Calu3 (cell line): ENCODE measurements around the gene METTL13. TPM values are rescaled to one million over a fixed set of nuclear protein-coding genes. Genes with fewer than 3 reads are reported as not detected.

Experiments
- BruUV-seq: library from RNA; stranded (reverse); fragments of 400-500 nt; replicated peaks from 2 replicates; lab custom pipeline; 2021; lab: Mats Ljungman, UMichigan
- CTCF ChIA-PET: fragments of 300-600 bp; sonication (Branson Sonifier 250); formaldehyde crosslinking; loops from one replicate; lab custom pipeline; 2022; ENCODE audit warnings: antibody characterized with exemption; lab: Charles Lee
- DNase-seq: peaks from one replicate; pipeline ENCODE4 v3.0.0; 2022
- H3K27ac Mint-ChIP-seq: one replicate; pipeline ENCODE4 v1.8.0; 2022; ENCODE audit warnings: mixed read lengths; ENCODE audit not compliant: unreplicated experiment
- H3K27me3 Mint-ChIP-seq: one replicate; pipeline ENCODE4 v1.8.0; 2022; ENCODE audit warnings: mixed read lengths; ENCODE audit not compliant: unreplicated experiment
- H3K36me3 Mint-ChIP-seq: one replicate; pipeline ENCODE4 v1.8.0; 2022; ENCODE audit warnings: mild to moderate bottlenecking, moderate library complexity, mixed read lengths; ENCODE audit not compliant: insufficient read depth, unreplicated experiment
- H3K4me1 Mint-ChIP-seq: one replicate; pipeline ENCODE4 v1.8.0; 2022; ENCODE audit warnings: mild to moderate bottlenecking, low read depth, mixed read lengths; ENCODE audit not compliant: unreplicated experiment
- H3K4me3 Mint-ChIP-seq: one replicate; pipeline ENCODE4 v1.8.0; 2022; ENCODE audit warnings: mild to moderate bottlenecking, low read depth, moderate library complexity, mixed read lengths; ENCODE audit not compliant: unreplicated experiment
- H3K9me3 Mint-ChIP-seq: one replicate; pipeline ENCODE4 v1.8.0; 2022; ENCODE audit warnings: low read depth, mixed read lengths; ENCODE audit not compliant: unreplicated experiment
- intact Hi-C: fragments of 100-400 bp; cut with micrococcal nuclease; formaldehyde crosslinking; loops from one replicate; pipeline ENCODE4 v1.10.0; 2022; ENCODE audit not compliant: unreplicated experiment
- total RNA-seq: library from RNA; stranded (reverse); gene quantifications from 2 replicates; pipeline ENCODE4 v1.2.3, GENCODE V29; 2022
- TF ChIP-seq, protein P1 (sequence below): fragments of 200-600 bp; IDR thresholded peaks from one replicate; pipeline ENCODE4 v1.8.0; 2022; ENCODE audit warnings: antibody characterized with exemption; ENCODE audit not compliant: unreplicated experiment

The METTL13 gene
- total RNA-seq, 1 experiment from 2014 or later = 53.1 TPM

DNA sequence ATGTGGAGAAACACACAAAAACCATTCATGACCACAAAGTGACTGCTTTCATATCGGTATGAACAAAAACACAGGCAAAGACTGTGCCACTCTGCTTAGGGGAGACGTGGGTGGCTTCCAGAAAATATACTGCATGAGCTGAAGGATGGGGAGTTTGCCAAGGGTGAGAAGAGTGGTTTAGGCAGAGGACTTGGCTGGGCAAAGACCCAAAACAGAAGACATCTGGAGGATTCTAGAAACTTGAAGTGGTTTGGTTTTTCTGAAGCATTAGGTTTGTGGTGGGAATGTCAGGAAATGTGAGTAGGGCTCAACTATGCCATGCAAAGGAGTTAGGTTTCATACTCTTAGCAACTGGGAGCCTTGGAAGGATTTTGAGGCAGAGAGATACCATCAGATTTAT lies 33.2 kb downstream of the METTL13 start:
- BruUV-seq = no TSS peak
- no peak for DNase-seq
- H3K36me3 Mint-ChIP-seq = no peaks in the 10 kb centered on the region
- H3K27me3 Mint-ChIP-seq = no peaks in the 10 kb centered on the region
- intact Hi-C loops = no loop called here
- no peak overlapping the region for H3K27ac Mint-ChIP-seq
- no peaks in the 10 kb centered on the region for H3K9me3 Mint-ChIP-seq
- peaks cover 14% of the 10 kb centered on the region for H3K4me1 Mint-ChIP-seq
- CTCF ChIA-PET = no interaction called here
- no peak overlapping the region for H3K4me3 Mint-ChIP-seq
- TF ChIP-seq, protein P1, sequence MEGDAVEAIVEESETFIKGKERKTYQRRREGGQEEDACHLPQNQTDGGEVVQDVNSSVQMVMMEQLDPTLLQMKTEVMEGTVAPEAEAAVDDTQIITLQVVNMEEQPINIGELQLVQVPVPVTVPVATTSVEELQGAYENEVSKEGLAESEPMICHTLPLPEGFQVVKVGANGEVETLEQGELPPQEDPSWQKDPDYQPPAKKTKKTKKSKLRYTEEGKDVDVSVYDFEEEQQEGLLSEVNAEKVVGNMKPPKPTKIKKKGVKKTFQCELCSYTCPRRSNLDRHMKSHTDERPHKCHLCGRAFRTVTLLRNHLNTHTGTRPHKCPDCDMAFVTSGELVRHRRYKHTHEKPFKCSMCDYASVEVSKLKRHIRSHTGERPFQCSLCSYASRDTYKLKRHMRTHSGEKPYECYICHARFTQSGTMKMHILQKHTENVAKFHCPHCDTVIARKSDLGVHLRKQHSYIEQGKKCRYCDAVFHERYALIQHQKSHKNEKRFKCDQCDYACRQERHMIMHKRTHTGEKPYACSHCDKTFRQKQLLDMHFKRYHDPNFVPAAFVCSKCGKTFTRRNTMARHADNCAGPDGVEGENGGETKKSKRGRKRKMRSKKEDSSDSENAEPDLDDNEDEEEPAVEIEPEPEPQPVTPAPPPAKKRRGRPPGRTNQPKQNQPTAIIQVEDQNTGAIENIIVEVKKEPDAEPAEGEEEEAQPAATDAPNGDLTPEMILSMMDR = no peak

DNA sequence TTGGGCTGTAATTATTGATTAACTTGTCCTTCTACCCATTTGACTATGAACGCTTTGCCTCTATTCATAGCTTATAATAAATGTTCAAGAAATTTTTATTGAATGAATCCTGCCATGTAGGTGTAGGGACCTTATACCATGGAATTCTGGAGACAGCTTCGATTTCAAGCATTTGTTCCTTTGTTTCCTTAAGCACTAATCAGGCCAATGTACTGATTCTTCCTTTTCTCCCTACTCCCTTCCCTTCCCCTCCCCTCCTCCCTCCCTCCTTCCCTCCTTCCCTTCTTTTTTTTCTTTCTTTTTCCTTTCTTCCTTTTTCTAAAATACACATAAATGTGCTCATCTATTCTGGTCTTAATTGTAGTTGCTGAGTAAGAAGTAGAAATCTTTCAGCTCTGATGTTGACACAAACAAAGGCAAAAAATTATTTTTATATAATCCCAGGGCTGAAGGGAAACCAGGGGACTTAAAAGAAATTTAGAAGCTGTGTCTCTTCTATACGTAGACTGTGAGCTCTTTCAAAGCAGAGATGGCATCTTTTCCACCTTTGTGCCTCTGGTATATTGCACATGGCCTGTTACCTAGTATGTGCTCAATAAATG lies 34.9 kb downstream of the METTL13 start:
- Mint-ChIP-seq H3K4me3 (no peak overlapping the region), H3K27me3 (no peaks in the 10 kb centered on the region), H3K36me3 (no peaks in the 10 kb centered on the region), H3K9me3 (no peaks in the 10 kb centered on the region), H3K27ac (no peak overlapping the region), H3K4me1 (peaks cover 14% of the 10 kb centered on the region)
- DNase-seq = no peak
- BruUV-seq = no TSS peak
- intact Hi-C loops = no loop called here
- TF ChIP-seq, protein P1 = no peak
- CTCF ChIA-PET = interaction anchor here (0.6 to 0.9 kb wide), 2 partner anchors 13 to 65 kb away, joined by 3 read pairs; no protein-coding TSS in a partner anchor

DNA sequence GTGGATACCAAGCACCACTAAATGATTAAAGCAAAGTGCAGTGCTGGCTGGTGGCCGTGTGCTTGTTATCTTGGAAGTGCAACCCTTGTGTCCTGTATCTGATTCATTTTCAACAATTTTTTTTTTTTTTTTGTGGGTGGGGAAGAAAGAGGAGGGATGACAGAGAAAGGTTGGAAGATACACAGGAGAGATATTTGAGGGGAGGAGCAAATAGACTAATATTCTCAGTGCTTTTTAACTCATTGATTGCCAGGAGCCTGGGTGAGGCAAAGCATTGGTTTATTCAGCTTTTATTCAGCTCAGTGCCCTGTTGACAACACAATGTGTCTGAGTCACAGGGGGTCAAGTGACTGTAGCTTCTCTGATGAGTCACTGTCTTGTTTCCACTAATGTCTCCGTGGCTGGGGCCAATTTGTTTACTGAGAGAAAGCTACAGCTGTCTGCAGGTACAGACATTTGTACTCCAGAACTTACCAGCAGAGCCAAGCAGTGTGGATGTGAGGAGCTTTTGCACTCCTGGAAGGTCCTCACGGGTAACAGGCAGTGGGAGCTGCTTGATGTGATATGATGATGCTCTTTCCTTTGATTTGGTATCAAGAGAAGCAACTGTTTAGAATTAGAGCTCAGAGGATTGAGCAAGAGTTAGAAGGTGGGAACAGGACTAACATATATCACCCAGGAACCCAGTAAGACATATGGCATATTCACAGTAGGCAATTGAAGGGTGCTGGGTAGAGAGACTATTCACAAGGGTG lies 36.2 kb downstream of the METTL13 start:
- CTCF ChIA-PET = interaction anchor here (0.7 to 0.8 kb wide), 4 partner anchors 11 to 231 kb away, joined by 3 to 6 read pairs (median 3); no protein-coding TSS in a partner anchor
- Mint-ChIP-seq H3K9me3 (no peaks in the 10 kb centered on the region), H3K4me1 (peaks cover 14% of the 10 kb centered on the region), H3K27me3 (no peaks in the 10 kb centered on the region), H3K36me3 (no peaks in the 10 kb centered on the region), H3K27ac (no peak overlapping the region), H3K4me3 (no peak overlapping the region)
- BruUV-seq = no TSS peak
- DNase-seq = peak; percentile 8
- intact Hi-C loops = no loop called here
- TF ChIP-seq, protein P1 = no peak

DNA sequence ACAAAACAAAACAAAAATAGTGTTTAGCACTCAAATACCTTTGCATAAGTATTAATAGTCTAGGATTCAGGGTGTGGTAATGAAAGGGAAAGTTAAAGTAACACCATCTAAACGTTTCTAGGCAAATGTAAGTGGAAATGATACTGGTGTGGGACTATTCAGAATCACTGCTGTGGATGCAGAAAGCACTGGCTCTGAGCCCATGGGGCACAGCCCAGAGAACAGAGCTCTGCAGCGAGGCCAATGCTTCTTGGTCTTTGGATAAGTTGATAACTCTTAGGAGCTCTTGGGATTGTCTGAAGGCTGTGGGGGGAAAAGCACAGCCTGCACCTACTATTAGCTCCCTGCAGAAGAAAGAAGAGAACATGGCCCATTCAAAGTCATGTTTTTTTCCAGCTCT lies 38.5 kb downstream of the METTL13 start:
- no peak for DNase-seq
- Mint-ChIP-seq H3K4me3 (no peak overlapping the region), H3K27ac (no peak overlapping the region), H3K36me3 (no peaks in the 10 kb centered on the region), H3K27me3 (peaks cover 7% of the 10 kb centered on the region), H3K4me1 (peaks cover 14% of the 10 kb centered on the region), H3K9me3 (peaks cover 2% of the 10 kb centered on the region)
- CTCF ChIA-PET = no interaction called here
- BruUV-seq = no TSS peak
- TF ChIP-seq, protein P1 = no peak
- intact Hi-C loops = no loop called here
